BLaER1 (cell line): ENCODE results near the gene APC2.

Experiments
- H3K27ac ChIP-seq: shearing (Covaris generic); formaldehyde crosslinking; 2 replicates; pipeline ENCODE4 v1.8.1; 2022
- H3K27me3 ChIP-seq: shearing (Covaris generic); formaldehyde crosslinking; 2 replicates; pipeline ENCODE4 v1.8.1; 2022
- H3K36me3 ChIP-seq: shearing (Covaris generic); formaldehyde crosslinking; 2 replicates; pipeline ENCODE4 v1.8.1; 2022
- H3K4me1 ChIP-seq: shearing (Covaris generic); formaldehyde crosslinking; 2 replicates; pipeline ENCODE4 v1.8.1; 2022
- H3K4me2 ChIP-seq: shearing (Covaris generic); formaldehyde crosslinking; 2 replicates; pipeline ENCODE4 v1.8.1; 2022
- H3K4me3 ChIP-seq: shearing (Covaris generic); formaldehyde crosslinking; 2 replicates; pipeline ENCODE4 v1.8.1; 2022
- H3K9ac ChIP-seq: shearing (Covaris generic); formaldehyde crosslinking; 2 replicates; pipeline ENCODE4 v1.8.1; 2022
- H3K9me3 ChIP-seq: shearing (Covaris generic); formaldehyde crosslinking; 2 replicates; pipeline ENCODE4 v1.8.1; 2022
- H4K20me1 ChIP-seq: shearing (Covaris generic); formaldehyde crosslinking; 2 replicates; pipeline ENCODE4 v1.8.1; 2022
- Cebpa-rat ChIP-seq: shearing (Covaris generic); IDR thresholded peaks from 2 replicates; pipeline ENCODE4 v1.8.1; 2022

APC2 gene

GRCh38 chr19:1461862-1462261 is 11.9 kb downstream of the APC2 start:
- Histone ChIP-seq H3K4me2 (no peak overlapping the region), H3K9me3 (no peaks in the 10 kb centered on the region), H3K27ac (no peak overlapping the region), H3K4me3 (no peak overlapping the region), H4K20me1 (peaks cover 89% of the 10 kb centered on the region), H3K9ac (no peak overlapping the region), H3K27me3 (peaks cover 43% of the 10 kb centered on the region), H3K36me3 (peaks cover 33% of the 10 kb centered on the region; the same call in 1 of the 2 replicates), H3K4me1 (peaks cover 11% of the 10 kb centered on the region)
- TF ChIP-seq Cebpa-rat: no peak

- Histone ChIP-seq H3K4me3 (no peak overlapping the region), H3K4me1 (peaks cover 34% of the 10 kb centered on the region), H3K9me3 (no peaks in the 10 kb centered on the region), H3K27ac (no peak overlapping the region), H3K36me3 (peaks cover 30% of the 10 kb centered on the region; the same call in 1 of the 2 replicates), H3K4me2 (0 out of 2 replicates have a peak overlapping the region, but pooled peaks have one; percentile 2), H4K20me1 (peaks cover 91% of the 10 kb centered on the region), H3K9ac (no peak overlapping the region), H3K27me3 (peaks cover 61% of the 10 kb centered on the region)
- TF ChIP-seq Cebpa-rat: no peak
These were observed 15.5 kb downstream of the APC2 start for GRCh38 chr19:1465191-1466016.

- no peak overlapping the region for H3K9ac ChIP-seq
- H3K9me3 ChIP-seq: no peaks in the 10 kb centered on the region
- peaks cover 41% of the 10 kb centered on the region for H3K4me1 ChIP-seq
- no peak for TF ChIP-seq Cebpa-rat
- H3K27ac ChIP-seq: no peak overlapping the region
- peaks cover 68% of the 10 kb centered on the region for H3K27me3 ChIP-seq
- H3K4me3 ChIP-seq: no peak overlapping the region
- H3K36me3 ChIP-seq: peaks cover 24% of the 10 kb centered on the region; the same call in 1 of the 2 replicates
- H4K20me1 ChIP-seq: peaks cover 91% of the 10 kb centered on the region
- H3K4me2 ChIP-seq: 0 out of 2 replicates have a peak overlapping the region, but pooled peaks have one; percentile 2
These were observed 16.1 kb downstream of the APC2 start for GRCh38 chr19:1466018-1466460.

- peaks cover 74% of the 10 kb centered on the region for H3K27me3 ChIP-seq
- no peak overlapping the region for H3K4me3 ChIP-seq
- H3K27ac ChIP-seq: no peak overlapping the region
These were observed 16.7 kb downstream of the APC2 start for GRCh38 chr19:1466461-1467214.

GRCh38 chr19:1467215-1467489 is 17.2 kb downstream of the APC2 start:
- Histone ChIP-seq H3K36me3 (peaks cover 21% of the 10 kb centered on the region; the same call in 1 of the 2 replicates), H3K27ac (no peak overlapping the region), H3K4me1 (peaks cover 52% of the 10 kb centered on the region), H4K20me1 (peaks cover 94% of the 10 kb centered on the region), H3K4me2 (no peak overlapping the region), H3K9ac (no peak overlapping the region), H3K27me3 (peaks cover 79% of the 10 kb centered on the region), H3K4me3 (no peak overlapping the region), H3K9me3 (no peaks in the 10 kb centered on the region)
- no peak for TF ChIP-seq Cebpa-rat

More at GRCh38 chr19:1466461-1467214, 16.7 kb downstream of the APC2 start:
- no peaks in the 10 kb centered on the region for H3K9me3 ChIP-seq
- peaks cover 47% of the 10 kb centered on the region for H3K4me1 ChIP-seq
- H3K36me3 ChIP-seq: peaks cover 21% of the 10 kb centered on the region; the same call in 1 of the 2 replicates
- H3K4me2 ChIP-seq: no peak overlapping the region
- TF ChIP-seq Cebpa-rat: no peak
- H4K20me1 ChIP-seq: peaks cover 91% of the 10 kb centered on the region
- H3K9ac ChIP-seq: no peak overlapping the region

GRCh38 chr19:1467490-1468273 is 17.8 kb downstream of the APC2 start:
- H3K4me1 ChIP-seq: peaks cover 55% of the 10 kb centered on the region
- no peak for TF ChIP-seq Cebpa-rat
- no peak overlapping the region for H3K27ac ChIP-seq
- H3K4me3 ChIP-seq: no peak overlapping the region
- H3K9ac ChIP-seq: no peak overlapping the region
- H3K36me3 ChIP-seq: peaks cover 21% of the 10 kb centered on the region; the same call in 1 of the 2 replicates
- H3K27me3 ChIP-seq: peaks cover 84% of the 10 kb centered on the region
- H3K9me3 ChIP-seq: no peaks in the 10 kb centered on the region
- H4K20me1 ChIP-seq: peaks cover 99% of the 10 kb centered on the region
- peak overlapping the region; percentile 98; the same call in 1 of the 2 replicates for H3K4me2 ChIP-seq

- peak overlapping the region; percentile 98 for H3K4me2 ChIP-seq
These were observed 18.4 kb downstream of the APC2 start for GRCh38 chr19:1468274-1468820.

GRCh38 chr19:1468821-1469254 is 18.9 kb downstream of the APC2 start:
- TF ChIP-seq Cebpa-rat: no peak
- Histone ChIP-seq H3K27ac (no peak overlapping the region), H3K4me3 (peak overlapping the region; percentile 64), H3K27me3 (peaks cover 93% of the 10 kb centered on the region), H4K20me1 (peaks cover 100% of the 10 kb centered on the region), H3K9me3 (no peaks in the 10 kb centered on the region), H3K36me3 (peaks cover 27% of the 10 kb centered on the region; the same call in 1 of the 2 replicates), H3K4me2 (peak overlapping the region; percentile 98), H3K9ac (peak overlapping the region; percentile 24; the same call in 1 of the 2 replicates), H3K4me1 (peaks cover 55% of the 10 kb centered on the region)

More at GRCh38 chr19:1468274-1468820, 18.4 kb downstream of the APC2 start:
- no peak for TF ChIP-seq Cebpa-rat
- no peaks in the 10 kb centered on the region for H3K9me3 ChIP-seq
- H3K4me1 ChIP-seq: peaks cover 55% of the 10 kb centered on the region
- no peak overlapping the region for H3K27ac ChIP-seq
- H4K20me1 ChIP-seq: peaks cover 100% of the 10 kb centered on the region
- H3K36me3 ChIP-seq: peaks cover 23% of the 10 kb centered on the region; the same call in 1 of the 2 replicates
- H3K27me3 ChIP-seq: peaks cover 91% of the 10 kb centered on the region
- H3K4me3 ChIP-seq: peak overlapping the region; percentile 64
- no peak overlapping the region for H3K9ac ChIP-seq
